Measurements from ENCODE around the gene SLC40A1. TPM values are rescaled to one million over a fixed set of nuclear protein-coding genes. Genes with fewer than 3 reads are reported as not detected.

Gene SLC40A1
- total RNA-seq, 2 experiments from 2014 or later = not detected

DNA sequence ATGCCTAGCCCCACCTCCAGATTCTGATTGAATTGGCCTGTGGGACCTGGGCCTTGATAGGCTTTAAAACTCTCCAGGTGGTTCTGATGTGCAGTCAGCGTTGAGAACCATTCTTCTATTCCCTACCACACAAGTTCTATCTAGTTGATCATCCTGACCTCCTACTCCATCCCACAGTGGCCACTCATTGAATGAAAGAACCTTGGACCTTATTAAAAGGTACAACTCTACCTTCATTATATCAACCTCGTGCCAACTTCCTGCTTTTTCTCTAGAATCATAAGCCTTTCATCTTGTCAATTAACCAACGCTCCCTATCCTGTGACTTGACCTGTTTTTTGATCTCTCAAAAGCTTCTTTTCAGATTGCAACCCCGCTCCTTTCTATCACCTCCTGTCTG lies 55.8 kb downstream of the SLC40A1 start:
- H3K79me2 ChIP-seq (ENCODE audit: insufficient read depth, low read depth, low read length) = no peaks in the 10 kb centered on the region
- no peak for DNase-seq (ENCODE audit: low spot score)
- no peaks in the 10 kb centered on the region for H3K36me3 ChIP-seq (ENCODE audit: insufficient read depth, low read length)
- no peak overlapping the region for H2AFZ ChIP-seq (ENCODE audit: low read length)
- no peak overlapping the region for H3K4me3 ChIP-seq (ENCODE audit: low read depth, low read length, poor library complexity, severe bottlenecking)
- TF ChIP-seq EZH2phosphoT487 (IDR thresholded peaks at IDR 0.05; ENCODE audit: borderline replicate concordance, low read depth, low read length) = no peak
- TF ChIP-seq, protein P1, sequence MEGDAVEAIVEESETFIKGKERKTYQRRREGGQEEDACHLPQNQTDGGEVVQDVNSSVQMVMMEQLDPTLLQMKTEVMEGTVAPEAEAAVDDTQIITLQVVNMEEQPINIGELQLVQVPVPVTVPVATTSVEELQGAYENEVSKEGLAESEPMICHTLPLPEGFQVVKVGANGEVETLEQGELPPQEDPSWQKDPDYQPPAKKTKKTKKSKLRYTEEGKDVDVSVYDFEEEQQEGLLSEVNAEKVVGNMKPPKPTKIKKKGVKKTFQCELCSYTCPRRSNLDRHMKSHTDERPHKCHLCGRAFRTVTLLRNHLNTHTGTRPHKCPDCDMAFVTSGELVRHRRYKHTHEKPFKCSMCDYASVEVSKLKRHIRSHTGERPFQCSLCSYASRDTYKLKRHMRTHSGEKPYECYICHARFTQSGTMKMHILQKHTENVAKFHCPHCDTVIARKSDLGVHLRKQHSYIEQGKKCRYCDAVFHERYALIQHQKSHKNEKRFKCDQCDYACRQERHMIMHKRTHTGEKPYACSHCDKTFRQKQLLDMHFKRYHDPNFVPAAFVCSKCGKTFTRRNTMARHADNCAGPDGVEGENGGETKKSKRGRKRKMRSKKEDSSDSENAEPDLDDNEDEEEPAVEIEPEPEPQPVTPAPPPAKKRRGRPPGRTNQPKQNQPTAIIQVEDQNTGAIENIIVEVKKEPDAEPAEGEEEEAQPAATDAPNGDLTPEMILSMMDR (conservative IDR thresholded peaks at IDR 0.05; ENCODE audit: low read length) = no peak
- no TSS peak for BruUV-seq (replicated peaks)
- no peaks in the 10 kb centered on the region for H4K20me1 ChIP-seq (ENCODE audit: insufficient read depth, low read length)
- no peaks in the 10 kb centered on the region for H3K9me3 ChIP-seq (ENCODE audit: low read length)
- peaks cover 3% of the 10 kb centered on the region; the same call in 1 of the 2 replicates for H3K9me2 ChIP-seq (ENCODE audit: insufficient read depth, low read length)
- ChIA-PET POLR2A (no interaction called here), CTCF (ENCODE audit: unreplicated experiment) (no interaction called here)
- H3K27ac ChIP-seq (ENCODE audit: low read depth, low read length, poor library complexity, severe bottlenecking) = no peak overlapping the region
- intact Hi-C loops (cut with micrococcal nuclease; ENCODE audit: unreplicated experiment) = no loop called here
- H3K4me1 ChIP-seq (ENCODE audit: insufficient read depth, low read length, poor library complexity, severe bottlenecking) = no peaks in the 10 kb centered on the region
- H3K4me2 ChIP-seq (ENCODE audit: low read length) = no peak overlapping the region

DNA sequence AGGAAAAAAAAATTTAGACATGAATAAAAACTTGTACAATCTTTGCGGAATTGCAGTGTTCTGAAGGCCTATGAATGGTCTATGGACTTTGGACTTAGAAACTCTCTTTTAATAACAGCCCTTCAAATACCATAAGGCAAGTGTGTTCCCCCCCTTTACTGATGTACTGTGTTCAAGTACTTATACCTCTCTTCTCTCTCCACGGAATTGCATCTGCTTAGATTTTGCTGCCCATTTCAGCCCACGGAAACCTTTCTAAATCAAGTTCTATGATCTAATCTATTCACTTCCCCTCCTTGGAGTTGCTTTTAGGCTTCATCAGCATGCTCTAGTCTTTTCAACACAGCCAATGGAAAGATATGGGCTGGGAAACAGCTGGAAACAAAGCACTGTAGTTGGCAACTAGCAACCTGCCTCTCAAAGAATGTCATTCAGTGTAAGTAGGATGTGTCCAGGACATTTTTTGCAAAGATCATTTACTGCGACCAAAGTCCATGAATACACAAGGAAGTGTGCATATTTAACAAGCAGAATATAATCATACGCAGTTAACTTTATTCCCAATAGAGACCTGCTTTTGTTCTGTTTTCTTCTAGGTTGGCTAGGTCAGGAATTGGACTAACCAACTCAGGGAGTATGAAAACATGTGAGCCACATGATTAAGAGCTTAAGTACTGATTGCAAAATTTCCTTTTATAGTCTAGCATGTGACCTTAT lies 58.0 kb downstream of the SLC40A1 start:
- Histone ChIP-seq H3K36me3 (ENCODE audit: insufficient read depth, low read length) (no peaks in the 10 kb centered on the region), H3K4me3 (ENCODE audit: low read depth, low read length, poor library complexity, severe bottlenecking) (no peak overlapping the region), H3K4me1 (ENCODE audit: insufficient read depth, low read length, poor library complexity, severe bottlenecking) (no peaks in the 10 kb centered on the region), H3K4me2 (ENCODE audit: low read length) (no peak overlapping the region), H3K9me3 (ENCODE audit: low read length) (no peaks in the 10 kb centered on the region), H3K27ac (ENCODE audit: low read depth, low read length, poor library complexity, severe bottlenecking) (no peak overlapping the region), H4K20me1 (ENCODE audit: insufficient read depth, low read length) (no peaks in the 10 kb centered on the region), H2AFZ (ENCODE audit: low read length) (no peak overlapping the region), H3K9me2 (ENCODE audit: insufficient read depth, low read length) (peaks cover 3% of the 10 kb centered on the region; the same call in 1 of the 2 replicates), H3K79me2 (ENCODE audit: insufficient read depth, low read depth, low read length) (no peaks in the 10 kb centered on the region)
- BruUV-seq (replicated peaks) = no TSS peak
- no peak for TF ChIP-seq EZH2phosphoT487 (IDR thresholded peaks at IDR 0.05; ENCODE audit: borderline replicate concordance, low read depth, low read length)
- TF ChIP-seq, protein P1 (conservative IDR thresholded peaks at IDR 0.05; ENCODE audit: low read length) = no peak
- CTCF ChIA-PET (ENCODE audit: unreplicated experiment) = no interaction called here
- POLR2A ChIA-PET = interaction anchor here (0.7 kb wide), 2 partner anchors 66 to 96 kb away, joined by 3 read pairs; no protein-coding TSS in a partner anchor
- DNase-seq (ENCODE audit: low spot score) = no peak
- intact Hi-C loops (cut with micrococcal nuclease; ENCODE audit: unreplicated experiment) = no loop called here
